ENCODE results near the gene C22orf39.

C22orf39 gene

GRCh38 chr22:19453718-19454117, 6.2 kb upstream of the C22orf39 start:
- no peak for TF ChIP-seq GATA3 (IDR thresholded peaks at IDR 0.05; ENCODE audit: low read depth, low read length)
- no peak for TF ChIP-seq GATA2 (IDR thresholded peaks at IDR 0.05; ENCODE audit: low read depth, low read length)

- no peak for TF ChIP-seq GATA2 (IDR thresholded peaks at IDR 0.05; ENCODE audit: low read depth, low read length)
- TF ChIP-seq GATA3 (IDR thresholded peaks at IDR 0.05; ENCODE audit: low read depth, low read length) = no peak
Measured at GRCh38 chr22:19451570-19451969, 4.1 kb upstream of the C22orf39 start.

- TF ChIP-seq GATA3 (IDR thresholded peaks at IDR 0.05; ENCODE audit: low read depth, low read length) (no peak), GATA2 (IDR thresholded peaks at IDR 0.05; ENCODE audit: low read depth, low read length) (no peak)
Measured at GRCh38 chr22:19450363-19451175, 3.1 kb upstream of the C22orf39 start.

GRCh38 chr22:19449422-19449767, 1.9 kb upstream of the C22orf39 start:
- no peak for TF ChIP-seq GATA3 (IDR thresholded peaks at IDR 0.05; ENCODE audit: low read depth, low read length)
- no peak for TF ChIP-seq GATA2 (IDR thresholded peaks at IDR 0.05; ENCODE audit: low read depth, low read length)

DNA sequence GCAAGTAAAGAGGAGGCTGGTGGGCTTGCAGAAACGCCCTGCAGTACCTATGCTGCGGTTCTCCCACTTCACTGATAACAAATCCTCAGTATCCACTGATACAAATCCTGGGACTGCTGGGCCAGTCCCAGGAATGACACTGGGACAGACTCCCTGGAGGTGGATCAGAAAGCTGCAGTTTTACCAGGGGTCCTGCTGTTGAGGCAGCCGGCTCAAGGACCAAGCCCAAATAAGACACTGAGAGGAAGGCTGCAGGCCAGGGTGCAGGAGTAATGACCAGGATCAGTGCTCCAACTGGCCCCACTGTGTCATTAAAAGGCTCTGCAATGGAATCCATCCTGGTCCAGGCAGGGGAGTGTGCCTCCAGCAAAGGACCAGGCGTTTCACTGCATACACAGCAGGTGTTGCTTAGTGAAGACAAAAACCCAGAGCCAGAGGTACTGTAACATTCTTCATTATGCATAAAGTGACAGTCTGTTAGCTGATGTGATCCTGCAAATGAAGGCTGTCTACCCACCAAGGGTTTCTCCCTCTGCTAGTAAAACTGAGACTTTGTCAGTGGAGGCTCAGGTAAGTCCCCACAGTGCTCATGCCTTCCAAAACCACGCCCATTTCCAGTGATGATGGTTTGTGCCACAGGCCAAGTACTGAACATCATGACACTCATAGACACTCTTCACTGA, 1.4 kb upstream of the C22orf39 start:
- TF ChIP-seq GATA2 (IDR thresholded peaks at IDR 0.05; ENCODE audit: low read depth, low read length) = no peak
- no peak for TF ChIP-seq GATA3 (IDR thresholded peaks at IDR 0.05; ENCODE audit: low read depth, low read length)

GRCh38 chr22:19448076-19448607, 631 bp upstream of the C22orf39 start:
- TF ChIP-seq GATA2 (IDR thresholded peaks at IDR 0.05; ENCODE audit: low read depth, low read length) (no peak), GATA3 (IDR thresholded peaks at IDR 0.05; ENCODE audit: low read depth, low read length) (no peak)

DNA sequence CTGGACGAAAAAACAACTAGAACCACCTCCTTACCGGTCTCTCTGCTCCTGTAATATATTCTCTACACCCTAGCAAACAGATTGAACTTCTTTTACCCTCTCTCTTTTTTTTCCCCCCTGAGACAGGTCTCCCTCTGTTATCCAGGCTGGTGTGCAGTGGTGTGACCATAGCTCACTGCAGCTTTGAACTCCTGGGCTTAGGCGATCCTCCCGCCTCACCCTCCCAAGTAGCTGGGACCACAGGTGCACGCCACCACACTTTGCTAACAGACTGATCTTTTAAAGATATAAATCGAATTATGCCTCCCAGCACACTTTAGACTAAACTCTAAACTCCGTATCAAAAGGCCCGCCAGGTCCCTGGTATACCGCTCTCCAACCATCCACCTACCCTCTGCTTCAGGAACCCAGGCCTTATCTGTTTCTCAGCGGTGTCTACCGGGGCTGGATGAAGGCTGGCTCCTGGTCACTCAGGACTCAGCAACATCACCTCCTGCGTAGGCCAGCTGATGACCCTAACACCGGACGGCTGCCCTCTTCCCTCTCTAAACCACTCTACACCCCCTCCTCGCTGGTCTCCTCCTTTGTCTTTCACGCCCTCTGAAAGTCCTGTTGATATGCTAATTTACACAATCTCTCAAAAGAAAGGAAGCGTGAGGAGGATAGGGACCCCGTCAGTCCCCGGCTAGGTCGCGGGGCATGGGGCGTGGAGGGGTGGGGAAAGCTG, 745 bp downstream of the C22orf39 start:
- no peak for TF ChIP-seq GATA3 (IDR thresholded peaks at IDR 0.05; ENCODE audit: low read depth, low read length)
- TF ChIP-seq GATA2 (IDR thresholded peaks at IDR 0.05; ENCODE audit: low read depth, low read length) = no peak

- TF ChIP-seq GATA3 (IDR thresholded peaks at IDR 0.05; ENCODE audit: low read depth, low read length) (no peak), GATA2 (IDR thresholded peaks at IDR 0.05; ENCODE audit: low read depth, low read length) (no peak)
Measured at GRCh38 chr22:19443544-19444211, 3.8 kb downstream of the C22orf39 start.

DNA sequence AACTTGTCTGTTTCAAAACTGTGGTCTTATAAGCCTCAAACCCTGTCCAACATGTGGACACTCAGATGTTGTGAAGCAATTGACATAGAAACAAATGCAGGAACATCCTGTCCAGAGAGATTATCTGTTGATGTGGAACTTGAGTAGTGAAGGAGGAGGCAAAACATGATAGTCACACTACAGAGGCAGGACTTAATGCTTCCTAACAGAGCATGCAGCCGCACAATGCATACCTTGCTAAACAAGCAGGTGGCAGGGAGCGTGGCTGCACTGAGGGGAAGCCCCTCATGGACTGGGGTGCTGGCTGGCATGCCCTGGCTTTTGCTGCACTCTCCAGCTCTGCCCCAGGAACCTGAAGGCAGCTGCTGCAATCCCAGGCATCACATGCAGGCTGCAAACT, 5.3 kb downstream of the C22orf39 start:
- TF ChIP-seq GATA3 (IDR thresholded peaks at IDR 0.05; ENCODE audit: low read depth, low read length) = no peak
- no peak for TF ChIP-seq GATA2 (IDR thresholded peaks at IDR 0.05; ENCODE audit: low read depth, low read length)

GRCh38 chr22:19440411-19441195, 6.9 kb downstream of the C22orf39 start:
- TF ChIP-seq GATA2 (IDR thresholded peaks at IDR 0.05; ENCODE audit: low read depth, low read length) (no peak), GATA3 (IDR thresholded peaks at IDR 0.05; ENCODE audit: low read depth, low read length) (no peak)

DNA sequence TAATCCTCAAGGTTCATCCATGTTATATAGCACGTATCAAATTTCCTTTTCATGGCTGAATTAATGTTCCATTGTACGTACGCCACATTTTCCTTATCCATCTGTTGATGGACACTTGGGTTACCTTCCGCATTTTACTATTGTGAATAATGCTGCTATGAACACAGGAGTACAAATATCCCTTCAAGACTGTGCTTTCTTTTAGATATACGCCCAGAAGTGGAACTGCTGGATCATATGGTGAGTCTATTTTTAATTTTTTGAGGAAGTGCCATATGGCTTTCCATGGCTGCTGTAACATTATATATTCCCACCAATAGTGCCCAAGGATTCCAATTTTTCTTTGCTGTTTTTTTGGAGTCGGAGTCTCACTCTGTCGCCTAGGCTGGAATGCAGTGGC, 9.2 kb downstream of the C22orf39 start:
- TF ChIP-seq GATA2 (IDR thresholded peaks at IDR 0.05; ENCODE audit: low read depth, low read length) (no peak), GATA3 (IDR thresholded peaks at IDR 0.05; ENCODE audit: low read depth, low read length) (no peak)

DNA sequence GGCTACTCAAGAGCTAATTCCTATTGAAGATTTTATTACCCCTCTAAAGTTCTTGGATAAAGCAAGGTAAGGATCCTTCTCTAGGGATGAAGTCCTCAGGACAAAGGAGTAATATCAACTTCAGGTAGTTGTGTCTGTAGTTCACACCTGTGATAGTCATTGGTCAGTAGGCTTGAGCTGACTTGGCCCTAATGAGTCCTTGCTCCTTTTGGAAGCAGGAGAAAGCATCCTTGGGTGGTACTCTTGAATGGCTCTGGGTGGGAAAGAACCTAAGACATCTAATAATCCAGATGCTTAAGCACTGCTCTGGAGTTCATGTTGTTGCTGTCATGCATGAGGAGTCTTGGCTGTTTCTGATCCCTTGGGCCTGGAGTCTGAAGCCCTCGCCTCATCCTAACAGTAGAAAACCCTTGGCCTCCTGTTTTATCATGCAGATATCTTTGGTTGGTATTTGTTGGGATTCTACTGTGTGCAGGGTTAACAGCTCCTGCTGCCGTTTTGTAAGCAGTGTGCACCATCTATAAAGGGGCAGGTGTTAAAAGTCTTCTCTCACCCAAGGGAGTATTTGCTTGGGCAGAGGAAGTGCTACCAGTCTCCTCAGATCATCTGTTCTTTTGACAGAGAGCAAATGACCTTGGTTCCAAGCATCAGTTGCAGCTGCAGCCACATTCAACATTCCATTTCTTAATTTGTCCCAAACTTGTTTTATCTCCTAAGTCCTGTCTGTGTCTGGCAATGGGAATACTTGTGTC, 12.5 kb downstream of the C22orf39 start:
- TF ChIP-seq GATA3 (IDR thresholded peaks at IDR 0.05; ENCODE audit: low read depth, low read length) (no peak), GATA2 (IDR thresholded peaks at IDR 0.05; ENCODE audit: low read depth, low read length) (no peak)
